GM21390 (cell line): ENCODE data around the gene FTO.

Experiments
- ATAC-seq: cut with Tn5 transposase; IDR thresholded peaks from one replicate; pipeline ENCODE4 v1.9.1; 2021; ENCODE audit not compliant: unreplicated experiment

FTO gene

DNA sequence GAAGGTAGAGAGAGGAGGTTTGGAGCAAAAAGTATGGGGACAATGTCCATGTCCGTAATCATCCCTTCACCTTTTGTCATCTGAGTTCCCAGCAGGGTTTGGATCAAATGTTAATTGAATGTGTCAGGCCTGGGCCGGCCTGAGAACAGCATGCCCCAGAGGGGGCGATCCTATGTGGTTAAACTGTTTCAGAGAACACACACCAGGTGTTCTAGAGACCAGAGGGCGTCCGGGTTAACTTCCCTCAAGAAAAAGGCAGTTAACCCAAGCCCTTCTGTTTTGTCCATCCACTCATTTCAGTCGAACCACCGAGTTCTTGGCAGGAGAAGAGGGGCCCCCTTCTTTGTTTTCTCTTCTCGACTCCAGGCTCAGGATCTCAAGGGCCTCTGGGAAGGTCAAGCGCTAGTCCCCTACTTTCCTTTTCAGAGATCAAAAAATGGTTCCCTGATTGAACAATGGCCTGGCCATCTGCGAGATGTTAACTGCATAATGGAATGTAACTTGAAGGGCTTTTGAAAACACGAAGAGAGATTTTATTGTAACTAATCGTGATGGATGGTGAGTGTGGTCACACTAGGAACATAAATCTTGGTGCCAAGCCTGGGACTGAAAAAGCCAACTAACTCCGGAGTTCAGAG lies 440.1 kb downstream of the FTO start:
- ATAC-seq, result no peak

DNA sequence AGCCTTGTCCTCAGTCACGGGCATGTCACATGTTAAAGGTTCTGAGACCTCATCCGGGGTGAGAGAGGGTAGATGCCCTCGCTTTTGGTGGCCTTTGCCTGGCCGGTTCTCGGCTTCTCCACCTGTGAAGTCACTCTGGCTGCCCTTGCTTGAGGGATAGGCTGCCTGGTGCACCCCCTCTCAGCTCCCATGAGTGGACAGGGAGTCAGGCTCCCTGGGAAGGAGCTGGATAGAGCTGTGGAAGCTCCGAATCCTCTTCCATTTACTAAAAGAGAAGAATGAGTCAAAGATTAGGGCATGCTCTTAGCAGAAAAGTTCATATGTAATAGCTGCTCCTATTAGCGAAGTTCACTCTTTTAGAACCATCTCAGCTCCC lies 440.6 kb downstream of the FTO start:
- ATAC-seq, result no peak

DNA sequence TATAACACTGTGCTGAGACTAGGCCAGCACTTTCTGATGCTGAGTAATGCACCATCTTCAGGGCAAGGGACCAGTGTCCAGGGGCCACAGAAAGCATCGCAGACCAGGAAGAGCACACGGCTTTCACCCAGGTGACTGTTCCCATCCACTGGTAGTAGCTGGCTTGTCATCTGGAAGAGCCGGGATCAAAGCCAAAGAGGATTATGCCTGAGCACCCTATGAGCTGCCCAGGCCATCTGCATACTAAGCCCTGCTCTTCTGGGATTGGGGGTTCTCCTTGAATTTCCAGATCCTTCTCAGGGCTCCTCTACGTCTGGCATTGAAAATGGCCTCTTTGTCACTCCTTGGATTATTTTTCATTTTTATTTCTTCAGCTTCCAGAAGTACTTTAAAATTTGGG lies 441.9 kb downstream of the FTO start:
- no peak for ATAC-seq

DNA sequence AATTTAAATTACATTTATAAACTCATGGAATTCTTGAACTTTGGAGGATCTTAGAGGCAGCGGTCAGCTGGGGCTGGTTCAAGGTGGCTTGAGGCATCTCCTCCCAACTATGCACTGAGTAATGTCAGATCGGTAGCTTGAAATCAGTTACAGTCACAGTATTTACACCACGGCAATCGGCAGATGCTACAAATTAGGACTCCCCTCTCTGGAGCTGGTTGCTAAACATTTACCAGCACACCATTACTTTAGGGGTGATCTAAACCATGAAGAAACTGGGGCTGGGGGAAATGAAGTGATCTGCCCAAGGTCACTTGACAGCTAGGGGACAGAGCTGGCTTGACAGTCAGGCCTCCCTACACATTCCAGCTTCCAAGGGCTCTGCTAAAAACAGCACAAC lies 445.0 kb downstream of the FTO start:
- ATAC-seq, result no peak

DNA sequence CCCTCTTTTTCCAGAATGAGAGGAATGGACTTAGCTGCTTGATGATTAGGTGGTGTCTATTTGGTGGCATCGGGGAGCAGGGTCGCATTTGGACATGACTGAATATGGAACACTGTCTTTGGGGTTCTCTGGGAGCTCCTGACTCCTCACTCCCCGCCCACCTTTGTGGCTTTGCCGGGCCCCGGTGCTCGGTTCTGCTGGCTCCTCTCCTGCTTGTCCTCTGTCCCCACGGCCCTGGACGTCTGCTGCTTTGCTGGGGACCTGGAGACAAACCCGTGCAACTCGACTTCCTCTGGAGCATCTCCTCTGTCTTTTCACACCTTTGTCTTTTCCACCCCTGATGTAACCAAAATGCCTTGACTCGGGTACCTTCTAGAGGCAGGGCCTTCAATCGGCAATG lies 446.9 kb downstream of the FTO start:
- ATAC-seq, result no peak

DNA sequence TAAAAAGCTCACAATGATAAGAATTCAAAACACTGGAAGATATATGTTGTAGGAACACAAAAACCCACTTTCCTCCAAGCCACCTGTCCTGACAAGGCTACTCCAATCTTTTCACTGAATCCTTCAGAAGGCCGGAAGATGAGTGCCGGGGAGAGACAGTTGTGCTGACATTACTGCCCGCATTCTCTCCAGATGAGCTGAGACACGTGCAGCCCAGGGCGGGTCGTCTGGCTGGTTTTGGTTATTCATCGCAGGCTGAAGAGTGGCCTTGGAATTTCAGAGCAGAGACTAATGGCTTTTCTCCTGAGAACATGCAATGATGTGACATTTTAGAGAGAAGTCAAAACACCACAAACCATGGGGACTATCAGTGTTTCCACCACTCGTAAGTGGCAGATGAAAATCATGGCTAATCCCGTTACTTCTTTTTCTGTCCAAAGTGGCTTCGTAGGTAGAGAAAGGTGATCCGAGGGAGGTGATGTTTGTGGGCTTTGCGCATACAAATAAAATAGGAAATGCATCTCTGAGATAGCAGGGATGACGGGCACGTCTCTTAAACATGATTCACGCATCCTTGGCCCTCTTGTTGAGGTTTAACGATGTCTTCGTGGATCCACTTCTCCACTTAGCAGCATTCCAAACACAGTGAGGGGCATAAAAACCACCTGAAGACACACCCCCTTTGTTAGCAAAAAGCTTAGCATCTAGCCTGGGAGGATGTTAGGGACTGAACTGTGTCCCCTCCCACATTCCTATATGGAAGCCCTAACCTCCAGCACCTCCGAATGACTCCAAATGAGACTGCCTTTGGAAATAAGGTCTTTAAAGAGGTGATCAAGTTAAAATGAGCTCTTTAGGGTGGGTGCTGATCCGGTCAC lies 448.6 kb downstream of the FTO start:
- no peak for ATAC-seq

DNA sequence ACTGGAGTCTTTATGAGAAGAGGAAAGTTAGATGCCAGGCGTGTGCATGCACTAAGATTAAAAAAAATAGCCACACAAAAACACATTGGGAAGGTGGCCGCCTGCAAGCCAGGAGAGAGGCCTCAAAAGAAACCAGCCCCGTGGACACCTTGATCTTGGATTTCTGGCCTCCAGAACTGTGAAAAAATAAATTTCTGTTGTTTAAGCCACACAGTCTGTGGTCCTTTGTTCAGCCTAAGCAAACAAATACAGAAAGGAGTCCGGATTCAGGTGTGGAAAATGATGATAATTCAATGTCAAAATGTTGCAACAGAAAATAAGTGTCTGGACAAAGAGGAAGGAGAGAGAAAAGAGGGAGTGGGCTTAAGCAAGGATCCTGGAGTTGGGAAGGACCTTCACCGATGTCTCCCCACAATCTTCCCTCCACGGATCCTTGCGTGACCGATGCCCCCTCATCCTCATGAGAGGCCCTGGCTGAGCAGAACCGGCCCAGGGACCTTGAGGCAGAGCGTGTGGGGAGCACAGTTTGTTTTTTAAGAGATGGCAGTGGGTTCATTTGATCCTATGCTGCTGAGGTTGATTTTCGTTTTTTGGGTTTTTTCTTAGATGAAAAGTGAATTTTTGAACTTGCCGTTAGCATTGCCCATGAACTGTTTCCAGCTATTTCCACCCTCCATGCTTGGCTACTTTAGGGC lies 449.4 kb downstream of the FTO start:
- ATAC-seq, result no peak

DNA sequence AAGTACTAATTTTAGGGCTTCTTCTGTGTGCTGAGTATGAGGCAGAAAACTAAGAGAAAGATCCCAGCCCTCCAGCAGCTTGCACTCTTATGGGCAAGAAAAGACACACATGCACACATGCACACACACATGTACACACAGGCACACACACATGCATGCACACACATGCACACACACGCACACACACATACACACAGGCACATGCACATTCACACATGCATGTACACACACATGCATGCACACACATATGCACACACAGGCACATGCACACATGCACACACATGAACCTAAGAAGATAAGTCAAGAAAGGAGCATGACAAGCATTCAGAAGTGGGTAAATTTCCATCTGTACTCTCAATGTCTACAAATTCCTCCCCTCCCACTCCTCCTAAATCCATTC lies 452.4 kb downstream of the FTO start:
- no peak for ATAC-seq

DNA sequence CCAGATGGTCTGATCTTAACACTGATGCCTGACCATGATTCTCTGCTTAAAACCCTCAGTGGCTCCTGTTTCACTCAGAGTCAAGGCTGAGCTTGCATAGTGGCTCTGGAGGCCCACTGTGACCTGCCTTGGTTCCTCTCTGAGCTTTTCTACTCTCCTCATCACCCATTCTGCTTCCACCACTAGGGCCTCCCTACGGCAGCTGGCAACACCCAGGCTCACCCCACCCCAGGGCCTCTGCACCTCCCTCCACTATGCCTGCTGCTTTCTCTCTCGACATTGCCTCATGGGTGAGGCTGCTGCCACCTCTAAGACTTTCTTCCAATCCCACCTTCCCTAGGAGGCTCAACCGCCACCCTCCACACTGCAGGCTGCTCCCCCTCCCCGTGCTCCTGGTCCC lies 455.0 kb downstream of the FTO start:
- no peak for ATAC-seq

DNA sequence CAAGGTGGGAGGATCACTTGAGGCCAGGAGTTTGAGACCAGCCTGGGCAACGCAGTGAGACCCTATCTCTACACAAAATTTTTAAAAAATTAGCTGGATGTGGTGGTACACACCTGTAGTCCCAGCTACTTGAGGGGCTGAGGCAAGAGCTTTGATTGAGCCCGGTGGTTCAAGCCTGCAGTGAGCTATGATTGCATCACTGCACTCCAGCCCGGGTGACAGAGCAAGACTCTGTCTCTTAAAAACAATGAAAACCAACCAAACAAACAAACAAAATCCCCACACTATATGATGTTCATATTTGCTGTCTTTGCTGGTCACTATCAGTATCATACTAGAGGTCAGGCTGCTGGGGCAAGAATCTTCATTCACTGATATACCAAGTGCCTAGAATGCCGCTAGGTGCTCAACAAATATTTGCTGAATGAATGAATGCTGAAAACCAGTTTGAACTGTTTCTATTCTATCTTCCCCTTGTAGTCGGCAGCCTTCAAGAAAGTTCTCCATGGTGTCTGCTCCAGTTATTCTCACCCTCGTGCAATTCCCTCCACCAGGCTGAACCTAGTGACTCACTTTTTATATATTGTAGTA lies 455.6 kb downstream of the FTO start:
- ATAC-seq, result no peak

DNA sequence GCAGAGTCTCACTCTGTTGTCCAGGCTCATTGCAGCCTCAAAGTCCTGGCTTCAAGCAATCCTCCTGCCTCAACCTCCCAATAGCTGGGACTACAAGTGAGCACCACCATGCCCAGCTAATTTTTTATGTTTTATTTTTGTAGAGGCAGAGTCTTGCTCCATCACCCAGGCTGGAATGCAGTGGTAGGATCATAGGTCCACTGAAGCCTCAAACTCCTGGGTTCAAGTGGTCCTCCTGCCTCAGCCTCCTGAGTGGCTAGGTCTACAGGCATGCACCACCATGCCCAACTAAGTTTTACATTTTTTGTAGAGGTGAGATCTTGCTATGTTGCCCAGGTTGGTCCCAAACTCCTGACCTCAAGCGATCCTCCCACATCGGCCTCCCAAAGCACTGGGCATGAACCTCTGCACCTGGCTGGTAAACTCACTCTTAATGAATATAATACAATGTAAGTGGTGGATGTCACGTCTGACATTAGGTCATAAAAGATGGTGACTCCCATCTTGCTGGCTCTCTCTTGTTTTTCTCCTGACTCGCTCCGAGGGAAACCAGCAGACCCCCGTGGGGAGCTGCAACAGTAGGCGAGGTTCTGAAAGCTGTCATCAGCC lies 456.4 kb downstream of the FTO start:
- ATAC-seq, result no peak

DNA sequence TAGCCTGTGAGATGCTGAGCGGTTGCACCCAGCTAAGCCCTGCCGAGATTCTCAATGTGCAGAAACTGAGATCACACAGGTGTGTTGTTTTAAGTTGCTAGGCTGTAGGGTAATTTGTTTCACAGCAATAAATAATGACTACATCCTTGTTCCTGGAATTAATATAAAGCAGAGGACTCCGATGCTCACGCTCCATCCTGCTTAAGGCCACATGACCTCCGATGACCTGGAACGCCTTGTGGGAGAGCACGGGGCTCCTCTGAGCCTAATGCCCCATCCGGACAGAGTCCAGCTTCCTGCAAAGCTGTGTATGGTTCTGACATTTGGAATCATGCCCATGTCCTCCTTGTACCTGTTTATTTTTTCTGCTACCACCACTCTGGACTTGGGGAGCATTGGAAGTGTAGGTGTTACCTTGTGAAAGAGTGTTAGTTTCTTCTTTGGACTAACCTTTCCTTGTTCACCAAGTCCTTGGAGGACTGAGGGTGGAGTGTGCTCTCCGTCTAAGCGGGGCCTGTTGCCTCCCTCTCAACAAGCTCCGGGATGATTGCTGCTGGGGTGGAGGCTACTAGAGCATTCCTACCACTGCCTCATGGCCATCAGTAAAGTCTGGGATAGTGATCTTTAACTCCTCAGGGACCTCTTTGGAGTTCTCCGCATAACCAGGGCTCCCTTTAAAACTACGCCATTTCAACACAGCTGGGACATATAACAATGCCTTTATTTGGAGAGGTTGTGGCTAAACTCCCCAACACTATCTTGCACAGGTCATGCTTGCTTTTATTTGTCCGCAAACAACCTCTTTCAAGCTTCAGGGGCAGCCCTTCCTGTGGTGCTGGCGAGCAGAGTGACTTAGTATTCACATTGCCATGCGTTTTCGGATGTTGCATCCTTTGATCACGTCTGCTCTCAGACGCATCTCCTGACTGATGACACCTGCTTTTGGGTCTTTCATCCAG lies 457.3 kb downstream of the FTO start:
- ATAC-seq, result no peak

DNA sequence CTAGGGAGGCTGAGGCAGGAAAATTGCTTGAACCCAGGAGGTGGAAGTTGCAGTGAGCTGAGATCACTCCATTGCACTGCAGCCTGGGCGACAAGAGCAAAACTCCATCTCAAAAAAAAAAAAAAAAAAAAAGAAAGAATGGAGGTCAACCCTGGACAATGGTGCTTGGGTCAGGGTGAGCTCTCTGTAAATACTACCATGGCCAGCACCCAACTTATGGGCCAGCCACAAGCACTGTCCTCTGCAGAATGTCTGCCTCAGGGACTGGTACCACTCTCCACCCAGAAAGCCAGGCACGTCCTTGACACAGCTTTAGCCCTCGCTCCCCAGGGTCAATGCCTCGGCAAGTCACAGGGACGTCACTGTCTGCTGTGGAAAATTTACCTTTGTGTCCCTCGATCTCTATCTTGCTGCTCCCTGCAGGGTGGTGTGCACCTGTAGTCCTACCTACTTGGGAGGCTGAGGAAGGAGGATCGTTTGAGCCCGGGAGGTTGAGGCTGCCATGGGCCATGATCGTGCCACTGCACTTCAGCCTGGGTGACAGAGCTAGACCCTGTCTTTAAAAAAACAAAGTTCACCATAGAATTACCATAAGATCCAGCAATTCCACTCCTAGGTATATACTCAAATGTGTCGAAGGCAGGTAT lies 459.4 kb downstream of the FTO start:
- no peak for ATAC-seq

DNA sequence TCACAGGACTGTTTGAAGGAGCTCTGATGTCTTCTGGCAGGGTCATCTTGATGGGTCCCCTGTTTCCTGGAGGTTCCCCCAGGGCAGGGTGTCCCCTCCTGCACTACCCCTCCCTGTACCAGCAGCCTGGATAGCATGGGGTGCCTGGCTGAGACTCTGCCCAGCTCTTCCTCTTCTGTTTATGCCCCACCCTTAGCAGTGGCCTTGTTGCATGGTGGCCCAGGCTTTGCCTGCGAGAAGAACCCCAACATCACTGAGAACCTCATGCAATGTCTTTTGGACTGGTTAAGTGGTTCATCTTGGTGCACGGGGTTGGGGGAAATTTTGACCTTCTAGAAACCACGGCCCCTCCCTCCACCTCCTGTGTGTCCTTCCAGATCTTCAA lies 460.8 kb downstream of the FTO start:
- no peak for ATAC-seq

DNA sequence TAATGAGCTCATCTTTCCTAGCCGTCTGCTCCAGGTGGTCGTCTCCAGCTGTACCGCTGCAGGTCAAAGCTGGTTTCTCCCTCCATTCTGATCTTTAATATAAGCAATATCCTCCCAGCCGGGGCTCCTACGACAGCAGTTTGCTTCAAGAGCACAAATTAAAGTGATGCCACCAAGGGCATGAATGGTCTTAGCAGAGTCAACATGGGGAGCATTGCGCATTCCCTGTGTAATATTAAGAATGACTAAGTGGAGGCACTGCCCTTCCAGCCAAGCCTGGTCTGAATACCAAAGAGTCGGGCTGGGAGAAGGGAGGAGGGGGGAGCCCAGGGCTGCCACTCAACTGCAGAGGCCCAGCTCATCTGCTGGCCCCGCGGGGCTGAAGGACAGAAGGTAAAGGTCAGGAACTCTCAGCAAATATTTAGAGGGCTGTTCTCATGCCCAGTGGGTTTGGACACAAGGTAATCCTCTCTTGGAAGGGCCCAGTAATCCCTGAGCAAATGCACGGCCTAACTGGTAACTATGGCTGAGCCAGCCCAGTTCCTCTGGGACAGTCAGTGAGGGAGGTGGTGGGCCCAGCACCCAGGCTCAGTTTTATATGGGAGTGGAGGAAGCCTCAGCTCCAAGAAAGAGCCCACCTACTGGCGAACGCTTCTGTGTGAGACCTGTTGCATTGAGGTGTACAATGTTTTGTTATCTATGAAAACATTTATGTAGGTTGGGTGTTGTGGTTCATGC lies 461.4 kb downstream of the FTO start:
- no peak for ATAC-seq

DNA sequence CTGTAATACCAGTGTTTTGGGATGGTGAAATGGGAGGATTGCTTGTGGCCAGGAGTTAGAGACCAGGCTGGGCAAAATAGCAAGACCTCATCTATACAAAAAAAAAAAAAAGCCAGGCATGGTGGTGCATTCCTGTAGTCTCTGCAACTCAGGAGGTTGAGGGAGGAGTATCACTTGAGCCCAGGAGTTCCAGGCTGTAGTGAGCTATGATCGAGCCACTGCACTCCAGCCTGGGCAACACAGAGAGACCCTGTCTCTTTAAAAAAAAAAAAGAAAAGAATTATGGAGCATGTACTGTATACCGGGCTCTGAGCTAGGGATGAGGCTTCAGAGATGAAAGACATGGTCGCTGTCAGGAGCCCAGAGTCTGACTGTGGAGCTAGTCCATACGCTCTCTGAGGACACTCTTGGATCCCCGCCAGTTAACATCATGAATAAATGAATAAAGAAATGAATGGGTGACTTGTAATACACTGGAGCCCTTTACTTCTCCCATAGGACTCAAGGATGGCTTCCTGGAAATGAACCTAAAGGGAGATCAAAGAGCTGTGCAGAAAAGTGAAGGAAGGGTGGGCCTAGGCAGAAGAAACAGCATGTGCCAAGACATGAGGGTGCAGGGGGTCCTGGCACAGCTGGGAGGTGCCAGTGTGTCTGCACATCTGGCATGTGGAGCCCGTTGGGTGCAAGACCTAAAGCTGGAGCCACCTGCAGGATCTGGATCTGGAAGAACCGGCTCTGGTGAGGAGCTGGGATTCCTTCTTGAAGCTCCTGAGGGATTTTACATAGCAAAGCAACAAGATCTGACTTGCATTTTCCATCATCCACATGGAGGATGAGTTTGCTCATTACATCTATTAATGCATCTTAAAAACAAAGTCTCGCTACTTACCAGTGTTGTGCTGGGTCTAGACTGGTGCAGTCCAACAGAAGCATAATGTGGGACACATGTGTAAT lies 462.2 kb downstream of the FTO start:
- ATAC-seq, result no peak

DNA sequence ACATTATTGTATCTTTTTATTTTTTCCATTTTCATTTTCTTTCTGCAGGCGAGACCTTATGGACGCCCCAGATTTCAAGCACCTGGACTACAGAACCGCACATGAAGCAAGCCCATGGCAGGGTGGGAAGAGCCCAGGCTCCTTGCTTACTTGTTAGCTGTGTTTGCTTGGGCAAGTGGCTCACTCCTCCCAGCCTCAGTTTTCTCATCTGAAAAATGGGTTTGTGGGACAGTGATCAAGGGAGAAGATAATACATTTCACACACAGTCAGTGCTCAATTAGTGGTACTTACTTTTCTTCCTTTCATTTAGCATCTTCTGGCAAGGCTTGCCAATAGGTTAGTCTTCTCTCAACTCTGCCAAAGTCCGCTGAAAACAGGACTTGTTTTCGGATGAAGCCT lies 465.2 kb downstream of the FTO start:
- no peak for ATAC-seq
